Inflammatory macrophage treated with lipopolysaccharide for 4 hours (primary cell): ENCODE results near the gene HAUS5.

Experiments used
- DNase-seq: peaks from one replicate; pipeline ENCODE4 v3.0.0-alpha.2; 2020

Gene HAUS5

DNA sequence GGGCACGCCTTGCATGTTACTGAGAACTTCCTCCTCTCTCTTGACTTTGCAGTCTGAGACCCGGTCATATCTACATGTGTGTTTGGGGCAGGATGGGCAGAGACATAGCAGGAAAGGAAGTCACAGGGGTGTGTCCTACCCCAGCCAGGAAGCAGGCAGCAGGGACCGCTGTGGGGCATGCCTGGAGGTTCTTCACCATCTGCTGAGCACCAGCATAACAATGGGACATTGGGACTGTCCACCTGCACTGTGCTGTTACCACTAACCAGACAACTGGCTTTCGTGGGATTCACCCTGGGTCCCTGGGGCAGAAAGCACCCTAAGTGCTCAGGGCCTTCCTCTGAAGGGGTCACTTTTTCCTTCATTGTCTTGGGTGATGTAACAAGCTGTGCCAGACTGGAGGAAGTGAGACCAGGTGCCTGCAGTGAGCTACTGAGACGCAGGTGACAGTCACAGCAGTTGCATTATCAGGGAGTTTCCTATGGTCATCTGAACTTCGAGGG, 2.6 kb upstream of the HAUS5 start:
- peak; percentile 40 for DNase-seq

DNA sequence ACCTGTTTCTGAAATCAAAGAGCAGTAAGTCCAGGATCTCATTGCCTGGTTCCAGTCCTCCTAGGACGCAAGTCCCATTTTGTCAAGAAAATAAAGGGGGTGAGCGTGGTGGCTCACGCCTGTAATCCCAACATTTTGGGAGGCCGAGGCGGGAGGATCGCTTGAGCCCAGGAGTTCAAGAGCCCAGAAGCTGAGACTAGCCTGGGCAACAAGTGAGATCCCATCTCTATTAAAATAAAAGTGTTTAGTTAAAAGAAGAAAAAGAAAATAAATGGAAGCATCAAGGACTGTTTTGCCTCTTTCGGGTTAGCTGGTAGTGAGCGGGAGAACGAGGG, 344 bp upstream of the HAUS5 start:
- no peak for DNase-seq

DNA sequence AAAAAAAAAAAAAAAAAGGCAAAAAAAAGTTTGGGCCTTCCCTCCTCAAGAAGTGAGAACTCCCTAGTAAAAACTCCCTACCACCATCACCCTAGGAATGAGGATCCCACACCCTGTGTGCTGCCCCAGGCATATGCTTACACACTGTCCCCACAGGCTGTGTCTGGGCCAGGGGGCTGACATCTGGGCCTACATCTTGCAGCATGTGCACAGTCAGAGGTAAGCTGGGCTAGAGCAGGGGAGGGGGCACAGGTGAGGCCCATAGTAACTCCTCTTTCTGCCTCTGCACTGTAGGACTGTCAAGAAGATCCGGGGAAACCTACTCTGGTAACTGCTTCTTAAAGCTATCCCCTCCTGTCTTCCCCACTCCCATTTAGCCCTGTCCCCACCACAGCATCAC, 1.0 kb downstream of the HAUS5 start:
- DNase-seq: no peak

DNA sequence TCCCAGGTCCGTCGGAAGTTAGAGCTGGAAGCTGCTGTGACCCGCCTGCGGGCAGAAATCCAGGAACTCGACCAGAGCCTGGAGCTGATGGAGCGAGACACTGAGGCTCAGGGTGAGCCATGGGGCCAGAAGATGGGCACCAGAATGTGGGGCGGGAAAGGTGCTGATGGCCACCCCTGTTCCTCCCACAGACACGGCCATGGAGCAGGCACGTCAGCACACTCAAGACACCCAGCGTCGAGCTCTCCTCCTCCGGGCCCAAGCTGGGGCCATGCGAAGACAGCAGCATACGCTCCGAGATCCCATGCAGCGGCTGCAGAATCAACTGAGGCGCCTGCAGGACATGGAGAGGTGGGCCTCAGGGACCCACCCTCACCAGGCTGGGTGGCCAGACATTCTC, 2.5 kb downstream of the HAUS5 start:
- DNase-seq: no peak

DNA sequence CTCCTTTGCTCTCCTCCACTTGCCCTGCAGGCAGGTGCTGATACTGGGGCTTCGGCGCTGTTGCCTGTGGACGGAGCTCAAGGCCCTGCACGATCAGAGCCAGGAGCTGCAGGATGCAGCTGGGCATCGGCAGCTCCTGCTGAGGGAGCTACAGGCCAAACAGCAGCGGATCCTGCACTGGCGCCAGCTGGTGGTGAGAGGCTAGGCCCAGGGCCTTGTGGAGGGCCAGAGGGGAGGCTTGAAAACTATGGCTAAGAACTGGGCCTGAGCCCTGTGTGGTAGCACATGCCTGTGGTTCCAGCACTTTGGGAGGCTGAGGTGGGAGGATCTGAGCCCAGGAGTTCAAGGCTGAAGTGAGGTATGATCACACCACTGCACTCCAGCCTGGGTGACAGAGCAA, 6.3 kb downstream of the HAUS5 start:
- no peak for DNase-seq

DNA sequence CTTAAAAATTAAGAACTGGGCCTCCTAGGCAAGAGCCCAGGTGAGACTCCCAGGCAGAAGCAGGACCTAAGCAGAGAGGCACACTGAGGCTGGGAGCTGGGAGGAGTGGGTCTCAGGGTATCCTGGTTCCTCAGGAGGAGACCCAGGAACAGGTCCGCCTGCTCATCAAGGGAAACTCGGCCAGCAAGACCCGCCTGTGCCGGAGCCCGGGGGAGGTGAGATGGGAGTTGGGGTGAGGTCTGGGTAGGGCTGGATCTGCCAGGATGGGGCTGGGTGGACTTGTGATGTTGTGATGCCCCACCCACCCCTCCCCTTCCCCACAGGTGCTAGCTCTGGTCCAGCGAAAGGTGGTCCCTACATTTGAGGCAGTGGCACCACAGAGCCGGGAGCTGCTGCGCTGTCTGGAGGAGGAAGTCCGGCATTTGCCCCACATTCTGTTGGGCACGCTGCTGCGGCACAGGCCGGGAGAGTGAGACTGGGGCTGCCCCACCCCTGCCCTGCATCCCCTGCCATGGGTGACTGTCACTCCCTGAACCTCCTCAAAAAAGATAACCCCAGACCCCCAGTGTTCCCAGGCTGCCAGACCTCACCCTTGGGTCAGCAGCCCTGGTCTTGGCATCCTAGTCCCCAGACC, 6.9 kb downstream of the HAUS5 start:
- DNase-seq: no peak

DNA sequence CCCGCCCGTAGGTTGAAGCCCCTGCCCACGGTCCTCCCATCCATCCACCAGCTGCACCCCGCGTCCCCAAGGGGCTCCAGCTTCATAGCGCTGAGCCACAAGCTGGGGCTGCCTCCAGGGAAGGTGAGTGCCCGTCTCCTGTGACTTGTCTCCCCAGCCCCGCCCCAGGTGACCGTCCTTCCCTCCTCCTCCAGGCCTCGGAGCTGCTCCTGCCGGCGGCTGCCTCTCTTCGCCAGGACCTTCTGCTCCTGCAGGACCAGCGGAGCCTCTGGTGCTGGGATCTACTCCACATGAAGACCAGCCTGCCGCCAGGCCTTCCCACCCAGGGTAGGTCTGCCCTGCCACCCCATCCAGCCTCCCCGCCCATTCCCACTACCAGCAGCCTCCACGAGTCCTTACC, 7.5 kb downstream of the HAUS5 start:
- DNase-seq: no peak

DNA sequence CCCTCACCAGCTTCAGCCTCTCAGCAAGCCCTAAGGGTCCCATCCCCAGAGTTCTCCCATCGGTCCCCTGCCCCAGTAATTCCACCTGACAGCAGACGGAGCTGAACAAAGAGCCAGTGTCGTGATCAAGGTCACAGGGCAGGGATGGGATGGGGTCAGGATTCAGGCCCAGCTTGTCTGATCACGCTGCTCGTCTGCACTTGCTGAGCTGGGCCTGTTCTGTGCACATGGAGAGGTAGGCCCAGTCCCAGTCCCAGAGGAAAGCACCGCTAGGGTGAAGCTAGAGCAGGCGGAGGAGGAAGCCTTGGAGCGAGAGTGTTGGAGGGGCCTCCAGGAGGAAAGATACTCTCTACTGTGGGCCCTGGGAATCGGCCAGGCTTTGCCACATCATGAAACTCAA, 9.2 kb downstream of the HAUS5 start:
- no peak for DNase-seq

DNA sequence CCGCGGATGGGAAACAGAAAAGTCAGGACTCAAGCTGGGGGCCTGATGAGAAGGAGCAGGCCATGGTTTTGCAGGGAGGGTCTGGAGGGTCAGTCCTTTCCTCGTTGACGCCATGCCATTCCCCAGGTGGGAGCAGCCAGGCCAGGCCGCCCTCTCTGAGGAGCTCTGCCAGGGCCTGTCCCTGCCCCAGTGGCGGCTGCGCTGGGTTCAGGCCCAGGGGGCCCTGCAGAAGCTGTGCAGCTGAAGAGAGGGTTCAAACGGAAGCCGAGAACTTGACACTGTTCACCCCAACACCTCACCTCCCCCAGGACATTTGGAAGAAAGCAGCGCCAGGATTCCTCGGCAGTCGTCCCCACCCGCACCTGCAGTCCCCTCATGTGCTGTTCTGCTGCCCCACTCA, 10.2 kb downstream of the HAUS5 start:
- no peak for DNase-seq

DNA sequence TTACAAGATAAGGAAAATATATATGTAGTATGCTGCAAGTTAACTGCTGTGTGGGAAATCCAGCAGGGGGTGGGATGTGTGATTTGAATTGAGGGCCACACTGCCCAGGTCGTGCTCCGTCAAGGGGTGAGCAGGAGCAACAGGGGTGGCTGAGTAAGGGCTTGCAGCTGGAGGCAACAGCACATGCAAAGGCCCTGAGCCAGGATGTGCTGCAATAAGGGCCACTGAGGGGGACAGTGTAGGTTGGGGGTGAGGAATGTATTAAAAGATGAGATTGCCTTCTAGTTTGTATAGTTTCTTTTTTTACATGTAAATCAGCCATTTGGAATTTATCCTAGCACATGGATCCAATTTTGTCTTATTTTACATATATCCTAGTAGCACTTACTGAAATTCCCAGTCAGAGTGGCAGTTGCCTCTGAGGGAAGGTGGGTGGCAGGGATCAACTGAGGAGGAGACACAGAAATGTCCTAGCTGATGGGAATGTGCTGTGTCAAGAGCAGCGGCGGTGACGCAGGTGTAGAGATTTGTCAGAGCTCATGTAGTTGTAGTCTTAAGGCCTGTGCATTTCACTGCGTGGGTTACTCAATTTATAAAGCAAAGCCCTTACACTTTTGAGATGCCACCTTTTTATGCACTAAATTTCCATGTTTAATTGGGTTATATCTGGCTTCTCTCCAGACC, 10.9 kb downstream of the HAUS5 start:
- DNase-seq: no peak

DNA sequence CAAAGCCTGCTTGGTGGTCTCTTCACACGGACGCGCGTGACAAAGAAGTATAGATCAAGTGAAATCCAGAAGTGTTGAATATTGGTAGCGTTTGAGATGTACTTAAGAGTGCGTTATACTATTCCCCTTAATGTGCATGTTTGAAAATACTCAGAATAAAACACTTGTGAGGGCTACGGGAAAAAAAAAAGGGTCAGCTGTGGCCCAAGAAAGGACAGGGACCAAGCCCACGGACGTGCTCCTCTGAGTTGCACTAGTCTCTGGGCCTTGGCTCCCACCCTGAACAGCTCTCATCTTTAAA, 15.7 kb downstream of the HAUS5 start:
- no peak for DNase-seq

DNA sequence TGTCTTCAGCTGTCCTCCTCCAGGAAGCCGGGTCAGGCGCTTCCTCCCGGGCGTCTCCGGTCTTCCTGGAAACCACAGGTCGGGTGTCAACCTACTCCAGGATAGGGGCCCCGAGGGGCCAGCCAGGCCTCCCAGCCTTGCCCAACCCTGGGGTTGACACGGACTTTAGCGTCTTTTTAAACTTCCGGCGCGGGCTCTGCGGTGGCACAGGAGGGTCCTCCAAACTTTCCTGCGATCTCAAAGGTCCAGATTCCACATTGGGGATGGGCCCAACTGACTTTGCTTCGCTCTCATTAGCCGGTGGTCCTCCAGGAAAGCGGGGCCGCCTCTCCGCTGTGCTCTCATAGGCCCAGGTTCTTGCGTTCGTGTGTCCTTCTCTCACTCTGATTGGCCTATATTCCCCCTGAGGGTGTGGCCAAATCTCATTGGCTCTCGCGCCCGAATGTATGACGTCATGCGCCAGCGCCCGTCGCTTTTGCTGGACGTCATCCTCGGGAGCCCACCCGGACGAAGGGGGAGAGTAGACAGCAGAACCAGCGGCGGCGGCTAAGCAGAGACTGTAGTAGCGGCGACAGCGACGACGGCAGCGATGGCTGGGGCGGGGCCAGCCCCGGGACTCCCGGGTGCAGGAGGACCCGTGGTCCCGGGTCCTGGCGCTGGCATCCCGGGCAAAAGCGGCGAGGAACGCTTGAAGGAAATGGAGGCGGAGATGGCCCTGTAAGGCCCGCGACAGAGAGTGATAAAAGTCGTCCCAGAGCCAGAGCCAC, 16.2 kb downstream of the HAUS5 start, which contains the start of gene RBM42:
TSS of gene RBM42 (plus strand) at position 472 of the 767 bp plus-strand sequence. CDS start at position 590, 118 bp downstream.
- peak; percentile 99 for DNase-seq

DNA sequence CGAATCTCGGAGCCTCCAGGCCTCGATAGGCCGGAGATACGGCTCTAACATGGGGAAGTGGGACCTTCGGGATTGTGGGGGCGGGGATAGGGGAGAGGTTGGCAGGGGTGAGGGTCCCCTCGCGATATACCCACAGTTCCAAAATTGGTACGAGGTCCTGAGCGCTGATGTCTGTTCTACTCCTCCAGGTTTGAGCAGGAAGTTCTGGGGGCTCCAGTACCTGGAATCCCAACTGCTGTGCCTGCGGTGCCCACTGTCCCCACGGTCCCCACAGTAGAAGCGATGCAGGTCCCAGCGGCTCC, 16.7 kb downstream of the HAUS5 start:
- no peak for DNase-seq

DNA sequence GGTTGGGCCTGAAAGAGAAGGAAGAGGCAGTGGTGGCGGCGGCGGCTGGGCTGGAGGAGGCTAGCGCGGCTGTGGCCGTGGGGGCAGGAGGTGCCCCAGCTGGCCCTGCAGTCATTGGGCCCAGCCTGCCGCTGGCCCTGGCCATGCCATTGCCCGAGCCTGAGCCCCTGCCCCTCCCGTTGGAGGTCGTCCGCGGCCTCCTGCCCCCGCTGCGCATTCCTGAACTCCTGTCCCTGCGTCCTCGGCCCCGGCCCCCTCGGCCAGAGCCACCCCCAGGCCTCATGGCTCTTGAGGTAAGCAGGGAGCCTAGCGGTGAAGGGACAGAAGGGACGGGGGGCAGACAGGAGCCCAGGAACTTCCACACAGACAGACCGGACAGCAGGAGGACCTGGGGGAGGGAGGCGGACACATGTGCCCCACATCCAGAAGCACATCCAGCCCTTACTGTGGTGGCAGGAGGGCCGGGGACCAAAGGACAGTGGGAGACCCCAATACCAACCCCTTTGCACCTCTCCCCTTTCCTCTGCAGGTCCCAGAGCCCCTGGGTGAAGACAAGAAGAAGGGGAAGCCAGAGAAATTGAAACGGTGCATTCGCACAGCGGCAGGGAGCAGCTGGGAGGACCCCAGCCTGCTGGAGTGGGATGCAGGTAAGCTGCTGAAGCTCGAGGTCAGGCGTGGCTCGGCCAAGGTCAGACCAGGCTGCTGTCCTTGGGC, 21.3 kb downstream of the HAUS5 start:
- DNase-seq: no peak

DNA sequence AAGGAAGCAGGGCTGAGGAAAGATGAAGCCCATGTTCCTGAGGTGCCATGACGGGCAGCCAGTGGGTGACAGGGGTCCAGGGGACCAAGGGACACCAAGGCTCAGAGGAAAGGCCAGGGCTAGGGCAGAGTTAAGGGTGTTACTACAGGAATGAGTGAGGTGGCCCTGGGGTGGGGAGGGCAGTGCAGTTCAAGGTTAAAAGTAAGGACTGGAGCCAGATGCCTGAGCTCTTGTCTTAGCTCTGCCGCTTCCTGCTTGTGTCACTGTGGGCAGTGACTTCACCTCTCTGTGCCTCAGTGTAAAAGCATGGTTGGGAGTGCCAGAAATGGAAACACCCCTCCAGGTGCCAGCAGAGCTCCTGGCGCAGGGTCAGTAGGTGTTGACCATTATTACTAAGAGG, 24.1 kb downstream of the HAUS5 start:
- no peak for DNase-seq

DNA sequence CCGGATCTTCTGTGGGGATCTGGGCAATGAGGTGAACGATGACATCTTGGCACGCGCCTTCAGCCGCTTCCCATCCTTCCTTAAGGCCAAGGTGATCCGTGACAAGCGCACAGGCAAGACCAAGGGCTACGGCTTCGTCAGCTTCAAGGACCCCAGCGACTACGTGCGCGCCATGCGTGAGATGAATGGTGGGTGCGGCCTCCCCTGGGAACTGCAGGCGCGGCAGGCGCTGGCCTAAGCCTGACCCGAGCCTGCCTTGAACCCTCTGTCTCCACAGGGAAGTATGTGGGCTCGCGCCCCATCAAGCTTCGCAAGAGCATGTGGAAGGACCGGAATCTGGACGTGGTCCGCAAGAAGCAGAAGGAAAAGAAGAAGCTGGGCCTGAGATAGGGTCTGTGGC, 24.6 kb downstream of the HAUS5 start:
- DNase-seq: no peak

DNA sequence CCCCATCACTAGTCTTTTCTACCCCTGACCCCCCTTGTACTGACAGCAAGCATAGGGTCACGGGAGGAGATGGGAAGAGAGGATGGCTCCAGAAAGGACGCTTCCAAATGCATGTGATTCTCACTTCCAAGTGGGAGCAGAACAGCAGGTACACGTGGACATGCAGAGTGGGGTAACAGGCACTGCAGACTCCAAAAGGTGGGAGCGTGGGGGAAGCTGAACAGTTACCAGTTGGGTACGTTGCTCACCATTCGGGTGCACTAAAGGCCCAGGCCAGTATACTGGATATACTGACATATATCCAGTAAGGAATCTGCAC, 26.7 kb downstream of the HAUS5 start:
- no peak for DNase-seq

DNA sequence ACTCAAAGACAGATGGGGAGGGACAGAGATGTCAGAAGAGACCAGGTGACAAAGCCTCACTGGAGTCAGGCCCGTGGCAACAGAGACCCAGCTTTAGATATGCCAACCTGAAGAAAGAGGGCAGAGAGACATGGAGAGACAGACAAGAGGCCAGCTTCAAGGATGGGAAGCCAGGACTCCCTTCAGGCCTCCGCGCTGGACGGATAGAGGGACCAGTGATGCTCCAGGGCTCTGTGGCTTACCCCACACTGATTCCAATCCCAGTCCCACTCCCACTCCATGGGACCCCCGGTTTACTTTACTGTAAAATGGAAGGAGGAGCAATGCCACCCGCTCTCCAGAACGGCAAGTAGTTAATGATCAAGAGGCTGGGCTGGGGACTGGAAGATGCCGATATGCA, 27.3 kb downstream of the HAUS5 start:
- DNase-seq: no peak

DNA sequence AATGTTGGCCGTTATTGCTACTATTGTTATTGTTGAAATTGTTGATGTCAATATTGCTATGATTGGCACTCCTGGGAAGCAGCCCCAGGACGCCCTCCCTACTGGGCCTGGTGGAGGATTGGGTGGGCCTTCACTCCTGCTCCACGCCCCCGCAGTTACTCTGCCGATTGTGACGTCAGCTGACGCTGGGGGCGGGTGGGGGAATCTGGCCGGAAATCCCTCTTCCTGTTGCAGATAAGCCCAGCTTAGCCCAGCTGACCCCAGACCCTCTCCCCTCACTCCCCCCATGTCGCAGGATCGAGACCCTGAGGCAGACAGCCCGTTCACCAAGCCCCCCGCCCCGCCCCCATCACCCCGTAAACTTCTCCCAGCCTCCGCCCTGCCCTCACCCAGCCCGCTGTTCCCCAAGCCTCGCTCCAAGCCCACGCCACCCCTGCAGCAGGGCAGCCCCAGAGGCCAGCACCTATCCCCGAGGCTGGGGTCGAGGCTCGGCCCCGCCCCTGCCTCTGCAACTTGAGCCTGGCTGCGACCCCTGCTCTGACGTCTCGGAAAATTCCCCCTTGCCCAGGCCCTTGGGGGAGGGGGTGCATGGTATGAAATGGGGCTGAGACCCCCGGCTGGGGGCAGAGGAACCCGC, 29.1 kb downstream of the HAUS5 start, which contains the start of gene ETV2:
TSS of gene ETV2 (plus strand) at position 231 of the 637 bp plus-strand sequence. CDS start 716 bp downstream, outside the sequence.
- DNase-seq: peak; percentile 53

DNA sequence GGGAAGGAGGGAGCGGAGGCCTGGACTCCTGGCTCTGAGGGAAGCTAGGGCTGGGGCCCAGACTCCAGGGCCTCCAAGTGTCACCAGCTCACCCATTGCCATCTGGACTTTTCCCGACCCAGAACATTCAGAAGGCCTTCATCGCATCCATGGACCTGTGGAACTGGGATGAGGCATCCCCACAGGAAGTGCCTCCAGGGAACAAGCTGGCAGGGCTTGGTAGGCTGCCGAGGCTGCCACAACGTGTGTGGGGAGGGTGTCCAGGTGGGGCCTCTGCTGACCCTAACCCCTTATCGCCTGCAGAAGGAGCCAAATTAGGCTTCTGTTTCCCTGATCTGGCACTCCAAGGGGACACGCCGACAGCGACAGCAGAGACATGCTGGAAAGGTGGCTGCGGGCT, 29.8 kb downstream of the HAUS5 start:
- DNase-seq: no peak

DNA sequence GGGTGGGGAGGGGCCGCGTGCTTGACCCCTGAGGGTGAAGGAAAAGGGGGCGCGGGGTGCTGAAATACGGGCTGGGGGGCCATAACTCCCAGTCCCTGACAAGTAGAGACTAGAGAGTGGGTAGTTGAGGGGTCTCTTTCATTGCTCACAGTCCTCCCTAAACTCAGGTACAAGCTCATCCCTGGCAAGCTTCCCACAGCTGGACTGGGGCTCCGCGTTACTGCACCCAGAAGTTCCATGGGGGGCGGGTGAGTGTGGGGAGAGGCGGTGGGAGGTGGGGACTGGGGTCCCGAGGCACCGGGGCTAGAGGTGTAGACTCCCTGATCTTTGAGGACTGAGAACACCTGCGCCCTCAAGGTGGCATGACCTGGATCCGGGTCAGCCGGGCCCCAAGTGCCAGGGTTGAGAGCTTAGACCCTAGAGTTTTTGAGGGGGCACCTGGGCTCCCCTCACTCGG, 30.3 kb downstream of the HAUS5 start:
- no peak for DNase-seq

DNA sequence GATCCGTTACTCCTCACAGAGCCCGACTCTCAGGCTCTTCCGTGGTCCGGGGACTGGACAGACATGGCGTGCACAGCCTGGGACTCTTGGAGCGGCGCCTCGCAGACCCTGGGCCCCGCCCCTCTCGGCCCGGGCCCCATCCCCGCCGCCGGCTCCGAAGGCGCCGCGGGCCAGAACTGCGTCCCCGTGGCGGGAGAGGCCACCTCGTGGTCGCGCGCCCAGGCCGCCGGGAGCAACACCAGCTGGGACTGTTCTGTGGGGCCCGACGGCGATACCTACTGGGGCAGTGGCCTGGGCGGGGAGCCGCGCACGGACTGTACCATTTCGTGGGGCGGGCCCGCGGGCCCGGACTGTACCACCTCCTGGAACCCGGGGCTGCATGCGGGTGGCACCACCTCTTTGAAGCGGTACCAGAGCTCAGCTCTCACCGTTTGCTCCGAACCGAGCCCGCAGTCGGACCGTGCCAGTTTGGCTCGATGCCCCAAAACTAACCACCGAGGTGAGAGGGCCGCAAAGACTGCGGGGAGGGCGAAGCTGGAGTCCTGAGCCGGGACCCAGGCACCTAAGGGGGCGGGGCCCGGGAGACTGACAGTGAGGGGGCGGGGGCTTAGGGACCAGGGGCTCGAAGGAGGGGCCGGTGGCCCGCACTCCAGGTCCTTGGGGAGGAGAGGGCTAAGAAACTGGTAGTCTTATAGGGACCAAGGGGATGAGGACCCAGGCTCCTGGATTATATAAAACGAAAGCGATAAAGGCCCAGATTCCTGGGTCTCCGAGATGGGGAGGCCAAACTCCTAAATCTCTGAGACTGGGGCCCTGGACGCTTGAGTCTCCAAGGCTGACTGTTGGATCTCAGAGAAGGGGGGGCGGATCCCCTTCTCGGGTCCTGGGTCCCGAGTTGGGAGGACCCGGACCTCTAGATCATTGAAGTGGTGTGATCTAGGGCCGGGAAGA, 31.0 kb downstream of the HAUS5 start:
- DNase-seq: peak; percentile 67
